Smooth muscle cell of the brain vasculature (primary cell): ENCODE measurements around the gene ESR1.
"Not testable (repeated sequence)": the region's sequence is repeated elsewhere in the genome, so short reads cannot be mapped to it uniquely, and the experiment has no call there.

Source experiments
- DNase-seq: peaks from one replicate; pipeline ENCODE4 v3.0.0-alpha.2; 2012; ENCODE audit warnings: low read depth, low spot score

ESR1 gene

GRCh38 chr6:151975795-151976194 lies 168.3 kb downstream of the ESR1 start:
- DNase-seq, result no peak

- DNase-seq, result not testable (repeated sequence)
Measured at GRCh38 chr6:151988199-151988598, 180.7 kb downstream of the ESR1 start.

GRCh38 chr6:151992091-151992490 lies 184.6 kb downstream of the ESR1 start:
- DNase-seq, result no peak

DNA sequence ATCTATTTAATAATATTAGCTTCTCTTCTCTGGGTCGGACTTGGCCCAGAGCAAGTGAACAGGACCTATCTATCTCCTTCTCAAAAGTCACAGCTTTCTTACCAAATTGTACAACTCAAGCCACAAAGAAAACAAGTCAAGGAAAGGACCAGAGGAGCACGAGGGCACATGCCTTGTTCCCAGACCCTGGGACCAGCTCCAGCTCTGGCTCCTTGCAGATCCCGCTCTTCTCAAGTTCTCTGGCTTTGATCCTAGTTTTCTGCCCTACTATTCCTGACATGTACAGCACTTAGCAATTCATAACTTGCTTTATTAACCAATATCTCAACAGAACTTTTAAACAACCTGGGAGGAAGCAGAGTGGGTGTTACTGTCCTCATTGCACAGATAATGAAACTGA lies 185.9 kb downstream of the ESR1 start:
- DNase-seq, result no peak

DNA sequence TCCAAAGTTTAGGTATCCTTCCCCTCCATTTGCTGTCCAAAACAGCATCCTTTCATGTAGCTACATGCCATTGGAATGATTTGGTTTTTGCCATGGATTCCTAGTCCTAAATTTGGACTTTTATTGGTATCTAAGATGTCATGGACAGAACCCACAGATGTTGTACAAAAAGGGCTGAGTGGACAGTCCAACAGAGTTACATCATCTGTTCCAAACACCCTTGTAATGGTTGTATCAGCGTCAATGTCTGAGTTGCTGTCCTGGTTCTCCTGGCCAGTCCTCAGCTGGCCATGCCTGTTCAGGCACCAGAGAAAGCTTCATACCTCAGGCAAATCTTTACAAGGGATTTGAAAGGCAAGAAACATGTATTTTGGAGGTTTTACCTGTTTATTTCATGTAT lies 191.3 kb downstream of the ESR1 start:
- no peak for DNase-seq

DNA sequence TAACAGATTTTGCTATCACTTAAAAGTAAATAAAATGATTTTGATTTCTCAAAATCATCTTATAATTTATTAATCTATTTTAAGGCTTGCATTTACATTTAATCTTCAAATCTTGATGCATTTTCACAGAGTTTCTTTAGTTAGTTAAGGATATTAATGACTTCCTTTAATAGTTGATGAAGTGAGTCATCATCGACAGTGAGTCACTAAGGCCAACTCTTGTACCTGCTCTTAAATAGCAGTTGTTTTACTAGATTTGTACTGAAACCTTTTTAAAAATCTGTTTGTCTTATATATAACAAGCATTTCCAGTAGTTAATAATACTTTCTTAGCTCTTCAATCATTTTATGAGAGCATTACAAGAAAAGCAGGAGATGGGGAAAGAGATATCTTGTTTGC lies 191.7 kb downstream of the ESR1 start:
- no peak for DNase-seq

- no peak for DNase-seq
Measured at GRCh38 chr6:152001408-152001807, 193.9 kb downstream of the ESR1 start.

GRCh38 chr6:152002306-152002705 lies 194.8 kb downstream of the ESR1 start:
- no peak for DNase-seq

GRCh38 chr6:152004036-152004566 lies 196.6 kb downstream of the ESR1 start:
- DNase-seq, result no peak

- no peak for DNase-seq
Measured at GRCh38 chr6:152004896-152005295, 197.4 kb downstream of the ESR1 start.

GRCh38 chr6:152008779-152009178 lies 201.3 kb downstream of the ESR1 start:
- no peak for DNase-seq

- DNase-seq, result no peak
Measured at GRCh38 chr6:152012227-152012626, 204.7 kb downstream of the ESR1 start.

- DNase-seq, result no peak
Measured at GRCh38 chr6:152018876-152019275, 211.4 kb downstream of the ESR1 start.

- DNase-seq, result no peak
Measured at GRCh38 chr6:152022303-152022702, 214.8 kb downstream of the ESR1 start.

- DNase-seq, result no peak
Measured at GRCh38 chr6:152023613-152024012, 216.1 kb downstream of the ESR1 start.

DNA sequence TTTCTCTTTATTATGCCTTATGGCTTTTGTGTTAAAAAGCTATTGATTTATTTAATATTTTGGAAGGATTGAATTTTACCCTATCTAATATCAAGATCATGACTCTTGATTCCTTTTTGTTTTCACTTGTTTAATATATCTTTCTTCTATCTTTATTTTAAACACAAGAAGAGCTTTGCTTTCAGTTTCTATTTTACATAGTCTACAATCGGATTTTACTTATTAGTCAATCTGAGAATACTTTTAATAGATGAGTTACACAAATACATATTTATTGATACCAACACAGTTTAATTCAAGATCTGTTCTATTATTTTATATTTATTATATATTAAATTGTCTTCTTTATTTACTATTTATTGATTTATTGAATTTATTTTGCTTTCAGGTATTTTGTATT lies 218.8 kb downstream of the ESR1 start:
- DNase-seq, result no peak

DNA sequence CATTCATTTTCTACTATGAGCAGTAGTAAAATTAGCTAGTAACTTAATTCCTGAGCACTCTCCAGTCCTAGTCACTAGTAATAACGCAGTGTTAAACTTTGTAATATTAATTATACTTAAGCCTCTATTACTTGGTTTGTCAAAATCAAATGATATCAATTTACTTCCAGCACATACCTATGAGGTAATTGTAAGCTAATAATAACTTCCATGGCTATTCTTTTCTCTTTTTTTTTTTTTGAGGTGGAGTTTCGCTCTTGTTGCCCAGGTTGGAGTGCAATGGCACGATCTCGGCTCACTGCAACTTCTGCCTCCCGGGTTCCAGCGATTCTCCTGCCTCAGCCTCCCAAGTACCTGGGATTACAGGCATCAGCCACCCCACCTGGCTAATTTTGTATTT lies 219.3 kb downstream of the ESR1 start:
- DNase-seq, result not testable (repeated sequence)

DNA sequence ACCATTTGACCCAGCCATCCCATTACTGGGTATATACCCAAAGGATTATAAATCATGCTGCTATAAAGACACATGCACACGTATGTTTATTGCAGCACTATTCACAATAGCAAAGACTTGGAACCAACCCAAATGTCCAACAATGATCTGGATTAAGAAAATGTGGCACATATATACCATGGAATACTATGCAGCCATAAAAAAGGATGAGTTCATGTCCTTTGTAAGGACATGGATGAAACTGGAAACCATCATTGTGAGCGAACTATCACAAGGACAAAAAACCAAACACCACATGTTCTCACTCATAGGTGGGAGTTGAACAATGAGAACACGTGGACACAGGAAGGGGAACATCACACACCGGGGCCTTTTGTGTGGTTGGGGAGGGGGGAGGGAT lies 226.3 kb downstream of the ESR1 start:
- not testable (repeated sequence) for DNase-seq

- DNase-seq, result no peak
Measured at GRCh38 chr6:152034631-152035030, 227.1 kb downstream of the ESR1 start.

GRCh38 chr6:152046118-152046517 lies 238.6 kb downstream of the ESR1 start:
- DNase-seq, result no peak

DNA sequence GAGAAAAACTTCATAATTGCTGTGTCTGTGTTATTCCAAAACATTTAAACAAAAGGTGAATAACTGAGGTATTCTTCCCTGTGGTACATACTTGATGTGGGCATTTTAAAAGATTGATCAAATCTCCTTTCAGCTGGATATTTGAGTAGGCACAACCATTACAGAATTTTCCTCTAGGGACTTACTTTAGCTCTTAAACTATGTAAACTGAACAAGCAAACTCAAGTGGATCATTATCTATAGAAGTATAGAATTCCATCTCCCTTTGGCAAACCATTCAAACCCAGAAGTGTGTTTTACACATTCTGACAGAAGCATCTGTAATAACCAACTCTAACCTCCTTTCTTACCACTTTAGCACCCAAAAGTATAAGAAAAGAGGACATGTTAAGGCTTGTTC lies 241.4 kb downstream of the ESR1 start:
- no peak for DNase-seq

DNA sequence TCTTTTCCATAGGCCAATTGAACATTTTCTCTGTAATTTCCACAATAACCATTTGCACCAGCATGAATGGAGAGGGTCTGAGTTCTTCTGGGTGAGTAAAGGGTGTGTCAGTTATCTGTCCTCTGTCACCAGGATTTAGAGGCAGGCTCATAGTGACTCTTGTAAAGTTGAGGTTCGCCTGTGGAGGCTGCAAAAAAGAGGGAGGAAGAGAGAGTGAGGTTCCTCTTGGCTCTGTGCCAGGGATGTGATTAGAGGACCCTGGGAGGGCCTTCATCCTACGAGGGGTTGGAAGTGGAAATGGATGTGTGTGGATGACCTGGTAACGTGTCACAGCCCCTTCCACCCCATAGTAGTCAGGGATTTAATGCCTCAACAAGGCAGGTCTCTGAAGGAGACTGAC lies 242.0 kb downstream of the ESR1 start:
- DNase-seq, result no peak

DNA sequence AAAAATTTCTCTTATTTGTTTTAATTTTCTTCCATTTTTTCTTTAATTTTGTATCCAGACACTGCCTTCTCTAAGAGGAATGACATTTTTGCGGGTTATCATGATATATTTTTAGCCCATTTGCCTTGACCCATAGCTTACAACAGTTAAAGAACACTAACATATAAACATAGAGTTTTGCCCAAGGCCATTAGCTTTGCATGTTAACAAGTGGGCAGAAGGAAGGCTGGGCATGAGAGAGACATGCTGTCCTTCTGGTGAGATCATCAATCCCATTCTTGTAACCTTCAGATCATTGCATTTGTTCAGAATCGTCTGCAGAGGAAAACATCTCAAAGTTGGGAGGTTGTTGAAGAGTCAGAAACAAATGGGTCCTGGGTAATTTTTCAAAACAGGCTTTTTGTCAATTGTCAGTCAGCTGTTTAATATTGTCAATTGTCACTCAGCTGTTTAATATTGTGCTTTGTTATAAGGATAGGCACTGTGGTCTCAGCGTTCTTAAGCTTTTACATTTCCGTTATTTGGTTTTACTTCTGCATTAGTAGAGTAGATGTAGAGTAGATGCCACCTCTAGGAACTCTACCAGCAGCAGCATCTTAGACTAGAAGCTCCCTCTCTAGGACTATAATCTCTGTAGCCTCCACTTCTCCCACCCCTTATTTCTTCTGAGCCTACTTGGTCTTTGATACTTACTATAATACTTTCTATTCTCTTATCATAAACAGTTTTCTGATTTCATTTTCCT lies 243.1 kb downstream of the ESR1 start:
- no peak for DNase-seq

DNA sequence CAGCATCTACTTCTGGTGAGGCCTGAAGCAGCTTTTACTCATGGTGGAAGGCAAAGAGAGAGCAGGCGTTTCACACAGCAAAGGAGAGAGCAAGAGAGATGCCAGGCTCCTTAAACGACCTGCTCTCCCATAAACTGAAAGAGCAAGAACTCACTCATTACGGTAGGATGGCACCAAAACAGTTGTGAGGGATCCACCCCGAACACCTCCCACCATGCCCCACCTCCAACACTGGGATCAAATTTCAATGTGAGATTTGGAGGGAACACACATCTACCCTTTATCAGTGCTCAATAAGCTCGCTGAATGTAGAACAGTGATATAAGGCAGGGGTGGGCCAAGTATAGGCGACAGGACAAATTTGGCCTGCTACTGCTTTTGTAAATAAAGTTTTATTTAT lies 244.6 kb downstream of the ESR1 start:
- DNase-seq, result no peak
